Measurements from ENCODE around the gene CTNNA3.
"Not testable (repeated sequence)": the region's sequence is repeated elsewhere in the genome, so short reads cannot be mapped to it uniquely, and the experiment has no call there.

The CTNNA3 gene

GRCh38 chr10:67492317-67493019, 203.5 kb downstream of the CTNNA3 start:
- no peak for DNase-seq

- DNase-seq = no peak
Observed at GRCh38 chr10:67487906-67488619, 207.9 kb downstream of the CTNNA3 start.

- no peak for DNase-seq
Observed at GRCh38 chr10:67487199-67487598, 208.8 kb downstream of the CTNNA3 start.

GRCh38 chr10:67477868-67478267, 218.1 kb downstream of the CTNNA3 start:
- DNase-seq = no peak

GRCh38 chr10:67476201-67476600, 219.8 kb downstream of the CTNNA3 start:
- DNase-seq = no peak

- DNase-seq = no peak
Observed at GRCh38 chr10:67473850-67474633, 222.0 kb downstream of the CTNNA3 start.

GRCh38 chr10:67471022-67471421, 225.0 kb downstream of the CTNNA3 start:
- no peak for DNase-seq

- DNase-seq = no peak
Observed at GRCh38 chr10:67464278-67464677, 231.7 kb downstream of the CTNNA3 start.

GRCh38 chr10:67452892-67453291, 243.1 kb downstream of the CTNNA3 start:
- no peak for DNase-seq

- DNase-seq = no peak
Observed at GRCh38 chr10:67438605-67439304, 257.2 kb downstream of the CTNNA3 start.

- no peak for DNase-seq
Observed at GRCh38 chr10:67433276-67433675, 262.7 kb downstream of the CTNNA3 start.

- DNase-seq = no peak
Observed at GRCh38 chr10:67402620-67403019, 293.4 kb downstream of the CTNNA3 start.

- DNase-seq = no peak
Observed at GRCh38 chr10:67401711-67402110, 294.3 kb downstream of the CTNNA3 start.

- not testable (repeated sequence) for DNase-seq
Observed at GRCh38 chr10:67386841-67387533, 309.0 kb downstream of the CTNNA3 start.

GRCh38 chr10:67386260-67386659, 309.7 kb downstream of the CTNNA3 start:
- no peak for DNase-seq

- no peak for DNase-seq
Observed at GRCh38 chr10:67385566-67385965, 310.4 kb downstream of the CTNNA3 start.

- no peak for DNase-seq
Observed at GRCh38 chr10:67385089-67385488, 310.9 kb downstream of the CTNNA3 start.

- no peak for DNase-seq
Observed at GRCh38 chr10:67331121-67331910, 364.7 kb downstream of the CTNNA3 start.

GRCh38 chr10:67327626-67328535, 368.1 kb downstream of the CTNNA3 start:
- no peak for DNase-seq

GRCh38 chr10:67319976-67320375, 376.0 kb downstream of the CTNNA3 start:
- DNase-seq = no peak

Measured in T-helper 2 cell (primary cell).